Measurements from ENCODE around the gene FA2H.

Gene FA2H

DNA sequence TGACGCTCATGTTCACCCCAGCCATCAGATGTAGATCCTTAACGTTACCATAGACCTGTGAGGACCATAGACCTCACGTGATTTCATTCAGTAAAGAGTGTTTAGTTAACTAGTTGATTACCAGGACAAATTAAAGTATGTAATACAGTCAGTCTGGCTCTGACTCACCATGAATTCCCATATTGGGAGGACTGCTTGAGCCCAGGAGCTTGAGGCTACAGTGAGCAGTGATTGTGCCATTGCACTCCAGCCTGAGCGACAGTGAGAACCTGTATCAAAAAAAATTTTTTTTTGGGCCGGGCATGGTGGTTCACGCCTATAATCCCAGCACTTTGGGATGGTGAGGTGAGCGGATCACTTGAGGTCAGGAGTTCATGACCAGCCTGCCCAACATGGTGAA lies 13.5 kb upstream of the FA2H start:
- H3K27me3 ChIP-seq (replicated peaks in 2 of 5; ENCODE audit: control insufficient read depth in 4 of 5, insufficient read depth in 5 of 5, low read length in 4 of 5): no peaks in the 10 kb centered on the region
- DNase-seq: no peak
- H3K4me3 ChIP-seq (ENCODE audit: control insufficient read depth in 1 of 7, extremely low read depth in 1 of 7, insufficient read depth in 4 of 7, low read depth in 2 of 7, low read length in 6 of 7): no peak overlapping the region
- no peaks in the 10 kb centered on the region for H3K4me1 ChIP-seq (ENCODE audit: control extremely low read depth in 1 of 4, control insufficient read depth in 4 of 4, insufficient read depth in 4 of 4, low read length in 3 of 4)
- POLR2A ChIA-PET: no interaction called here
- WGBS (ENCODE audit: insufficient coverage): 100% methylated on average over 3 of the region's 7 CpGs
- CTCF ChIA-PET: interaction anchor here (0.5 kb wide), 1 partner anchor 174 kb away, joined by 3 read pairs; no protein-coding TSS in a partner anchor
- H3K27ac ChIP-seq (ENCODE audit: insufficient read depth in 1 of 2, low read depth in 1 of 2, low read length in 2 of 2, poor library complexity in 1 of 2, severe bottlenecking in 2 of 2): no peak overlapping the region
- peaks cover 0 to 2% (median 0%) of the 10 kb centered on the region in 5 experiments for H3K9me3 ChIP-seq (ENCODE audit: control extremely low read depth in 1 of 5, control insufficient read depth in 4 of 5, insufficient read depth in 2 of 5, low read depth in 1 of 5, low read length in 4 of 5)
- H3K36me3 ChIP-seq (ENCODE audit: control insufficient read depth in 4 of 4, insufficient read depth in 4 of 4, low read length in 3 of 4): no peaks in the 10 kb centered on the region

- no peaks in the 10 kb centered on the region for H3K4me1 ChIP-seq (ENCODE audit: control extremely low read depth in 1 of 4, control insufficient read depth in 4 of 4, insufficient read depth in 4 of 4, low read length in 3 of 4)
- H3K27ac ChIP-seq (ENCODE audit: insufficient read depth in 1 of 2, low read depth in 1 of 2, low read length in 2 of 2, poor library complexity in 1 of 2, severe bottlenecking in 2 of 2): no peak overlapping the region
- H3K36me3 ChIP-seq (ENCODE audit: control insufficient read depth in 4 of 4, insufficient read depth in 4 of 4, low read length in 3 of 4): no peaks in the 10 kb centered on the region
- no peak for DNase-seq
- H3K9me3 ChIP-seq (ENCODE audit: control extremely low read depth in 1 of 5, control insufficient read depth in 4 of 5, insufficient read depth in 2 of 5, low read depth in 1 of 5, low read length in 4 of 5): peaks cover 0 to 2% (median 0%) of the 10 kb centered on the region in 5 experiments
- H3K27me3 ChIP-seq (replicated peaks in 2 of 5; ENCODE audit: control insufficient read depth in 4 of 5, insufficient read depth in 5 of 5, low read length in 4 of 5): no peaks in the 10 kb centered on the region
- 88% methylated on average over 3 of the region's 4 CpGs for WGBS (ENCODE audit: insufficient coverage)
- ChIA-PET POLR2A (no interaction called here), CTCF (interaction anchor here (1.5 kb wide), 1 partner anchor 11 kb away, joined by 10 read pairs; the partner anchor contains the start of gene FA2H)
- H3K4me3 ChIP-seq (ENCODE audit: control insufficient read depth in 1 of 7, extremely low read depth in 1 of 7, insufficient read depth in 4 of 7, low read depth in 2 of 7, low read length in 6 of 7): no peak overlapping the region
Measured at GRCh38 chr16:74785031-74785430, 10.4 kb upstream of the FA2H start.

DNA sequence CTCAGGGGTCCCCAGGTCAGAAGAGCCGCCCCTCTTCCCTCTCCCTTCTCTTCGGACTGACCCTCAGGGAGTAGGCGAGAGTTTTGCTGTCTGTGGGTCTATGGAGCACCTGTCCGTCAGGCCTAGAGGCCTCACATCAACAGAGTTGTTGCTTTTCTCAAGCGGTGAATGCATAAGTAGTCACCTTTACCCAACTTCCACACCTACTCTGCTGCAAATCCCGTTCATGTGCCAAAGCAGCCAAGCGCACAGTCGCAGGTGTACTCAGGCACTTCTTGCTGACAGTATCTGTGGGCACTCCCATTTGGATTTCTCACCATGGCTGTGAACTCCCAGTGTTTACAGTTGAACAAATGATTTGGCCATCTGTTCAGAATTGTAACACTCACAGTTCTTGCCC lies 4.0 kb upstream of the FA2H start:
- ChIA-PET POLR2A (no interaction called here), CTCF (no interaction called here)
- H3K27ac ChIP-seq (ENCODE audit: insufficient read depth in 1 of 2, low read depth in 1 of 2, low read length in 2 of 2, poor library complexity in 1 of 2, severe bottlenecking in 2 of 2): no peak overlapping the region
- no peaks in the 10 kb centered on the region for H3K36me3 ChIP-seq (ENCODE audit: control insufficient read depth in 4 of 4, insufficient read depth in 4 of 4, low read length in 3 of 4)
- H3K4me1 ChIP-seq (ENCODE audit: control extremely low read depth in 1 of 4, control insufficient read depth in 4 of 4, insufficient read depth in 4 of 4, low read length in 3 of 4): peaks cover 2 to 15% (median 15%) of the 10 kb centered on the region in 4 experiments
- DNase-seq: no peak
- H3K9me3 ChIP-seq (ENCODE audit: control extremely low read depth in 1 of 5, control insufficient read depth in 4 of 5, insufficient read depth in 2 of 5, low read depth in 1 of 5, low read length in 4 of 5): no peaks in the 10 kb centered on the region
- peaks cover 0 to 18% (median 6%) of the 10 kb centered on the region in 5 experiments for H3K27me3 ChIP-seq (replicated peaks in 2 of 5; ENCODE audit: control insufficient read depth in 4 of 5, insufficient read depth in 5 of 5, low read length in 4 of 5)
- no peak overlapping the region for H3K4me3 ChIP-seq (ENCODE audit: control insufficient read depth in 1 of 7, extremely low read depth in 1 of 7, insufficient read depth in 4 of 7, low read depth in 2 of 7, low read length in 6 of 7)
- 92% methylated on average over 6 of the region's 8 CpGs for WGBS (ENCODE audit: insufficient coverage)

DNA sequence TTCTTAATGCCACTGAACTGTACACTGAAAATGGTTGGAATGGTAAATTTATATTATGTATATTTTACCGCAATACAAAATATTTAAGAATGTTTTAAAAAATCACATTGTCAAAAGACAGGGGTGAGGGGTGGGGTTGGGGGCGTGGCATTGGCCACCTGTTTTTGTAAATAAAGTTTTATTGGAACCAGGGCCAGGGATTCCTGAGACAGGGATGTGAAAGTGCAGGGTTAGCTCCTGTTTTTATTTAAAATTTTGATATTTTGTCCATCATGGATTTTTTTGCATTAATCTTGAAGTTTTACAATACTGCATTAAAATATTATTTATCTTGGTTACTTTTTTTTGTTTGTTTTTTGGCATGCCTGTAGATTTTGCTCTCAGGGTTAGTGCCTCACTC lies 2.3 kb upstream of the FA2H start:
- H3K27me3 ChIP-seq (replicated peaks in 2 of 5; ENCODE audit: control insufficient read depth in 4 of 5, insufficient read depth in 5 of 5, low read length in 4 of 5): peaks cover 0 to 20% (median 6%) of the 10 kb centered on the region in 5 experiments
- no peak overlapping the region for H3K27ac ChIP-seq (ENCODE audit: insufficient read depth in 1 of 2, low read depth in 1 of 2, low read length in 2 of 2, poor library complexity in 1 of 2, severe bottlenecking in 2 of 2)
- 100% methylated on average over 1 of the region's 2 CpGs for WGBS (ENCODE audit: insufficient coverage)
- no peak for DNase-seq
- CTCF ChIA-PET: no interaction called here
- no peaks in the 10 kb centered on the region for H3K9me3 ChIP-seq (ENCODE audit: control extremely low read depth in 1 of 5, control insufficient read depth in 4 of 5, insufficient read depth in 2 of 5, low read depth in 1 of 5, low read length in 4 of 5)
- POLR2A ChIA-PET: no interaction called here
- H3K36me3 ChIP-seq (ENCODE audit: control insufficient read depth in 4 of 4, insufficient read depth in 4 of 4, low read length in 3 of 4): no peaks in the 10 kb centered on the region
- H3K4me3 ChIP-seq (ENCODE audit: control insufficient read depth in 1 of 7, extremely low read depth in 1 of 7, insufficient read depth in 4 of 7, low read depth in 2 of 7, low read length in 6 of 7): no peak overlapping the region
- peaks cover 2 to 15% (median 15%) of the 10 kb centered on the region in 4 experiments for H3K4me1 ChIP-seq (ENCODE audit: control extremely low read depth in 1 of 4, control insufficient read depth in 4 of 4, insufficient read depth in 4 of 4, low read length in 3 of 4)

DNA sequence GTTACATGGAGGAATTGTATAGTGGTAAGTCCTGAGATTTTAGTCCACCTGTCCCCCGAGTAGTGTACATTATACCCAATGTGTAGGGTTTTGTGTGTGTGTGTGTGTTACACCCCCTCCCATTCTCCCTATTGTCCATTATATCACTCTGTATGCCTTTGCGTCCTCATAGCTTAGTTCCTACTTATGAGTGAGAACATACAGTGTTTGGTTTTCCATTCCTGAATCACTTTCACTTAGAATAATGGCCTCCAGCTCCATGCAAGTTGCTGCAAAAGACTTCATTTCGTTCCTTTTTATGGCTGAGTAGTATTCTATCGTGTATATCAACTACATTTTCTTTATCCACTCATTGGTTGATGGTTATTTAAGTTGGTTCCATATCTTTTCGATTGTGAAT lies 635 bp upstream of the FA2H start:
- Histone ChIP-seq H3K27ac (ENCODE audit: insufficient read depth in 1 of 2, low read depth in 1 of 2, low read length in 2 of 2, poor library complexity in 1 of 2, severe bottlenecking in 2 of 2) (no peak overlapping the region), H3K4me3 (ENCODE audit: control insufficient read depth in 1 of 7, extremely low read depth in 1 of 7, insufficient read depth in 4 of 7, low read depth in 2 of 7, low read length in 6 of 7) (peak overlapping the region in 5 of 7 experiments; percentile 49 to 78 (median 66)), H3K36me3 (ENCODE audit: control insufficient read depth in 4 of 4, insufficient read depth in 4 of 4, low read length in 3 of 4) (no peaks in the 10 kb centered on the region), H3K9me3 (ENCODE audit: control extremely low read depth in 1 of 5, control insufficient read depth in 4 of 5, insufficient read depth in 2 of 5, low read depth in 1 of 5, low read length in 4 of 5) (no peaks in the 10 kb centered on the region), H3K27me3 (replicated peaks in 2 of 5; ENCODE audit: control insufficient read depth in 4 of 5, insufficient read depth in 5 of 5, low read length in 4 of 5) (peaks cover 0 to 20% (median 6%) of the 10 kb centered on the region in 5 experiments), H3K4me1 (ENCODE audit: control extremely low read depth in 1 of 4, control insufficient read depth in 4 of 4, insufficient read depth in 4 of 4, low read length in 3 of 4) (peaks cover 2 to 15% (median 15%) of the 10 kb centered on the region in 4 experiments)
- ChIA-PET POLR2A (no interaction called here), CTCF (interaction anchor here (1.1 to 2.9 kb wide), 5 partner anchors 10 to 87 kb away, joined by 3 to 11 read pairs (median 9); no protein-coding TSS in a partner anchor)
- no CpG with 5 or more reads among the region's 5 CpGs for WGBS (ENCODE audit: insufficient coverage)
- peak in 2 of 3 donors; percentile 21 to 38 for DNase-seq

GRCh38 chr16:74773446-74774222 lies 986 bp downstream of the FA2H start:
- DNase-seq: no peak
- CTCF ChIA-PET: interaction anchor here (1.0 to 2.9 kb wide), 9 partner anchors 11 to 89 kb away, joined by 3 to 11 read pairs (median 4); no protein-coding TSS in a partner anchor
- 47% methylated on average over 14 of the region's 14 CpGs for WGBS (ENCODE audit: insufficient coverage)
- Histone ChIP-seq H3K9me3 (ENCODE audit: control extremely low read depth in 1 of 5, control insufficient read depth in 4 of 5, insufficient read depth in 2 of 5, low read depth in 1 of 5, low read length in 4 of 5) (no peaks in the 10 kb centered on the region), H3K36me3 (ENCODE audit: control insufficient read depth in 4 of 4, insufficient read depth in 4 of 4, low read length in 3 of 4) (no peaks in the 10 kb centered on the region), H3K27me3 (replicated peaks in 2 of 5; ENCODE audit: control insufficient read depth in 4 of 5, insufficient read depth in 5 of 5, low read length in 4 of 5) (peaks cover 0 to 20% (median 6%) of the 10 kb centered on the region in 5 experiments), H3K4me1 (ENCODE audit: control extremely low read depth in 1 of 4, control insufficient read depth in 4 of 4, insufficient read depth in 4 of 4, low read length in 3 of 4) (peaks cover 2 to 15% (median 15%) of the 10 kb centered on the region in 4 experiments), H3K27ac (ENCODE audit: insufficient read depth in 1 of 2, low read depth in 1 of 2, low read length in 2 of 2, poor library complexity in 1 of 2, severe bottlenecking in 2 of 2) (no peak overlapping the region), H3K4me3 (ENCODE audit: control insufficient read depth in 1 of 7, extremely low read depth in 1 of 7, insufficient read depth in 4 of 7, low read depth in 2 of 7, low read length in 6 of 7) (peak overlapping the region in 5 of 7 experiments; percentile 43 to 78 (median 66))
- POLR2A ChIA-PET: no interaction called here

DNA sequence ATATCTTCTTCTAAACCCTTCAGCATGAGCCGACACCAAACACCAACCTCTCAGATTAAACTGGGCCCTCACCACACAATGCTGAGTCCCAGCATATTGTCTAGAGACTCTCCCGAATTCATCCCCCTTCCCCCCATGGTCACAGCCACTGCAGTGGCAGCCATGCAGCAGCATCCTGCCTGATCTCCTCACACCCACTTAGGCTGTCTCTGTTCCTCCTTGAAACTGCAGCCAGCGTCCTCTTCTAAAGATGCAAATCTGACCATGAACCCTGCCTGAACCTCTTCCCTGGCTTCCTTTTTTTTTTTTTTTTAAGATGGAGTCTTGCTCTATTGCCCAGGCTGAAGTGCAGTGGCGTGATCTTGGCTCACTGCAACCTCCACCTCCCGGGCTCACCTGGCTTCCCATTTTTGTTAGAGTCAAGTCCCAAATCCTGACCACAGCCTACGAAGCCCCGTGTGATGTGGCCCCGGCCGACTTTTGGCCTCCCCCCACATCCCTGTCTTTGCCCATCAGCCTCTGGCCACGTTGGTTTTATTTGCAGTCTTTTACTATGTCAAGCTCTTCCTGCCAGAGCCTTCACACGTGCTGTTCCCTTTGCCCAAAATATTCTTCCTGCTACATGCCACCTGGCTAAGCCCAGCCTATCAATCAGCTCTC lies 2.8 kb downstream of the FA2H start:
- Histone ChIP-seq H3K36me3 (ENCODE audit: control insufficient read depth in 4 of 4, insufficient read depth in 4 of 4, low read length in 3 of 4) (no peaks in the 10 kb centered on the region), H3K9me3 (ENCODE audit: control extremely low read depth in 1 of 5, control insufficient read depth in 4 of 5, insufficient read depth in 2 of 5, low read depth in 1 of 5, low read length in 4 of 5) (no peaks in the 10 kb centered on the region), H3K4me1 (ENCODE audit: control extremely low read depth in 1 of 4, control insufficient read depth in 4 of 4, insufficient read depth in 4 of 4, low read length in 3 of 4) (peaks cover 2 to 15% (median 15%) of the 10 kb centered on the region in 4 experiments), H3K27me3 (replicated peaks in 2 of 5; ENCODE audit: control insufficient read depth in 4 of 5, insufficient read depth in 5 of 5, low read length in 4 of 5) (peaks cover 0 to 20% (median 6%) of the 10 kb centered on the region in 5 experiments), H3K27ac (ENCODE audit: insufficient read depth in 1 of 2, low read depth in 1 of 2, low read length in 2 of 2, poor library complexity in 1 of 2, severe bottlenecking in 2 of 2) (no peak overlapping the region), H3K4me3 (ENCODE audit: control insufficient read depth in 1 of 7, extremely low read depth in 1 of 7, insufficient read depth in 4 of 7, low read depth in 2 of 7, low read length in 6 of 7) (no peak overlapping the region)
- DNase-seq: no peak
- 54% methylated on average over 10 of the region's 11 CpGs for WGBS (ENCODE audit: insufficient coverage)
- ChIA-PET CTCF (interaction anchor here (0.9 to 1.8 kb wide), 2 partner anchors 19 to 91 kb away, joined by 3 to 7 read pairs; no protein-coding TSS in a partner anchor), POLR2A (no interaction called here)
